Measurements from ENCODE around the gene PC.

PC gene

DNA sequence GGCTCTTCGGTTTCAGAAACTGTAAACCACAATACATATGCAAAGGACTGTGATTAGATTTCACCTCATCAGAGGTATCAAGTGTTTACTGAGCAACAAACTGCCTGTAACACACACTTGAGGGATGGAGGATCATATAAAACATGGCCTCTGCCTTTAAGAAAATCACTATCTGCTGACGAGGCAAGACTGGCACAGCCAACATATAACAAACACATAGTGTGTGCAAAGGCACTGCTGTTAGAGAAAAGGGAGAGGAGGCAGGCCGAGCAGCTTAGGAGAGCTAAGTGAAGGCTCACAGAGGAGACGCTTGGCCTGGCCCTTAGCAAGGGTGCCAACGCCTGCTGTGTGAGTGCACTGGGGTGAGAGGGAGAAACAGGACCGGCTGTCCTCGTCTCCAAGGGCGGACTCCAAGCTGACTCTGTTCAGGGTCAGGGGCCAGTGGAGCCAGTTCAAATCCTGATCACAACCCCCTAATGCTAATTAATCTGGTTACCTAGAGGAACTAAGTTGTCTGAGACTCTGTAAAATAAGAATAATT, 53.1 kb downstream of the PC start:
- H3K27me3 ChIP-seq (ENCODE audit: control insufficient read depth in 2 of 2, insufficient read depth in 2 of 2, low read length in 2 of 2): no peaks in the 10 kb centered on the region
- no peaks in the 10 kb centered on the region for H3K36me3 ChIP-seq (ENCODE audit: control insufficient read depth in 2 of 2, insufficient read depth in 2 of 2, low read length in 2 of 2)
- H3K4me3 ChIP-seq (ENCODE audit: low read length in 2 of 2): no peak overlapping the region
- no peak overlapping the region for H3K27ac ChIP-seq (ENCODE audit: low read depth in 2 of 2, low read length in 2 of 2)
- H3K4me1 ChIP-seq (ENCODE audit: control insufficient read depth in 2 of 2, insufficient read depth in 2 of 2, low read length in 2 of 2): peaks cover 0 to 7% of the 10 kb centered on the region in 2 donors
- no peak overlapping the region for H3K9ac ChIP-seq (ENCODE audit: low read depth in 1 of 2, low read length in 2 of 2)
- no peaks in the 10 kb centered on the region for H3K9me3 ChIP-seq (ENCODE audit: control insufficient read depth in 2 of 2, low read length in 2 of 2)

DNA sequence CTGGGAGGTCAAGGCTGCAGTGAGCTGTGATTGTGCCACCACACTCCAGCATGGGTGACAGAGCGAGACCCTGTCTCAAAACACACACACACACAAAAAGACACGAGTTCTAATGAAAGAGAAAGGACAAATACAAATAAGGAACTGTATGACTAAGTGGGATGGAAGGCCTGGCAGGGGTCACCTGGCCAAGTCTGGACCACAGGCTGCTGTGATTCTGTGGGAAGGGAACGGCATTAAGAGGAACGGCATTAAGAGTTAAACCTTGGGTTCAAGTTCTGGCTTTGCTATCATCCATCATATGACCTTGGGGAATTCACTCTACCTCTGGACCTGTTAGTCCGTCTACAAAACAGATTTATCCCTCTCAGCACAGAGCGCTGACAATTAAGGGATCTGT, 53.6 kb downstream of the PC start:
- H3K36me3 ChIP-seq (ENCODE audit: control insufficient read depth in 2 of 2, insufficient read depth in 2 of 2, low read length in 2 of 2): no peaks in the 10 kb centered on the region
- H3K4me3 ChIP-seq (ENCODE audit: low read length in 2 of 2): no peak overlapping the region
- H3K9me3 ChIP-seq (ENCODE audit: control insufficient read depth in 2 of 2, low read length in 2 of 2): no peaks in the 10 kb centered on the region
- H3K9ac ChIP-seq (ENCODE audit: low read depth in 1 of 2, low read length in 2 of 2): no peak overlapping the region
- H3K4me1 ChIP-seq (ENCODE audit: control insufficient read depth in 2 of 2, insufficient read depth in 2 of 2, low read length in 2 of 2): peaks cover 0 to 7% of the 10 kb centered on the region in 2 donors
- peak overlapping the region in 1 of 2 donors; percentile 60 for H3K27ac ChIP-seq (ENCODE audit: low read depth in 2 of 2, low read length in 2 of 2)
- H3K27me3 ChIP-seq (ENCODE audit: control insufficient read depth in 2 of 2, insufficient read depth in 2 of 2, low read length in 2 of 2): no peaks in the 10 kb centered on the region

DNA sequence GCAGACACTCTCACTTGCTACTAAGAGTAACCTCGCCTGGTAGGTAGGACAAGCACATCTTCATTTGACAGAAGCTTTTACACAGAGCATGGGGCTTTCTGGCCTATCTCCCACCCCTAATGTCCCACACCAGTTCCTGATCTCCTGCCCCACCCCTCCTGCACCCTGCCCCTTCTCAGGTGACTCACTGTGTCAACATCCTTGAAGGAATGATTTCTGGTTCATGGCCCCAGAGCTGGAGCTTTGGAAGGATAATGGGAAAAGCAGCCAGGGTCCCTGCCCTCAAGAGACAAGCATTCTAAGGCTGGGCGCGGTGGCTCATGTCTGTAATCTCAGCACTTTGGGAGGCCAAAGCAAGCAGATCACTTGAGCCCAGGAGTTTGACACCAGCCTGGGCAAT, 54.1 kb downstream of the PC start:
- no peaks in the 10 kb centered on the region for H3K36me3 ChIP-seq (ENCODE audit: control insufficient read depth in 2 of 2, insufficient read depth in 2 of 2, low read length in 2 of 2)
- peaks cover 0 to 7% of the 10 kb centered on the region in 2 donors for H3K4me1 ChIP-seq (ENCODE audit: control insufficient read depth in 2 of 2, insufficient read depth in 2 of 2, low read length in 2 of 2)
- H3K4me3 ChIP-seq (ENCODE audit: low read length in 2 of 2): no peak overlapping the region
- peak overlapping the region; percentile 52 to 60 for H3K27ac ChIP-seq (ENCODE audit: low read depth in 2 of 2, low read length in 2 of 2)
- H3K9ac ChIP-seq (ENCODE audit: low read depth in 1 of 2, low read length in 2 of 2): no peak overlapping the region
- no peaks in the 10 kb centered on the region for H3K9me3 ChIP-seq (ENCODE audit: control insufficient read depth in 2 of 2, low read length in 2 of 2)
- no peaks in the 10 kb centered on the region for H3K27me3 ChIP-seq (ENCODE audit: control insufficient read depth in 2 of 2, insufficient read depth in 2 of 2, low read length in 2 of 2)

DNA sequence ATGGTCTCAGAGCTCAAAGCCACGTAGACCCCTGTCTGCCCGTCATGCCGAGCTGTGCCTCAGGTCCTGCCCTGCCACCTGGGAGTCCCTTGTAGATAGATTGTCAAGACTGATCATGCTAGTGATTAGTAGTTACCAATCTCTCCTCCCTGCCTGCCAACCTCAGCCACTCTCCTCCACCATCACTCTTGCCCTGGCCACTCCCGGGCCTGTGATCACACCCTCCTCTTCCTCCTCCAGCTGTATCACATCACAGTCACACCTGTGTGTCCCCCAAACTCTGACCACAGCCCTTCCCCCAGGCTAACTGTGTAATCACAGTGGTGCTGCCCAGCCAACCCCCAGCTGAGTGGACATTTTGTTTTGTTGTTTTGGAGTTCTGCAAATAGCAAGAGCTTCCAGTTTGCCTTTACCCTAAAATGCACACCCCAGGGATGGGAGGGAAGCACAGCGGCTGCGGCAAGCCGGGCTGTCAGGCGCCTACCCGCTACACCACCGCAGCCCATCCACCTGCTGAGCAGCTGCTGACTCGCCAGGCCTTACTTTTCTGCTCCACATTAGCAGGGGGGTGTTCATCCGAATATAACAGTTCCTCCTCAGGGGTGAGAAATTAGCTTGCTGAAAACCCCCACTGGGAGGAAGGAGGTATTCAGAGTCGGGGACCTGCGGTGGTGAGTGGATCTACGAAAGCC, 55.6 kb downstream of the PC start:
- H3K36me3 ChIP-seq (ENCODE audit: control insufficient read depth in 2 of 2, insufficient read depth in 2 of 2, low read length in 2 of 2): no peaks in the 10 kb centered on the region
- no peak overlapping the region for H3K9ac ChIP-seq (ENCODE audit: low read depth in 1 of 2, low read length in 2 of 2)
- H3K9me3 ChIP-seq (ENCODE audit: control insufficient read depth in 2 of 2, low read length in 2 of 2): no peaks in the 10 kb centered on the region
- peak overlapping the region in 1 of 2 donors; percentile 34 for H3K27ac ChIP-seq (ENCODE audit: low read depth in 2 of 2, low read length in 2 of 2)
- no peaks in the 10 kb centered on the region for H3K27me3 ChIP-seq (ENCODE audit: control insufficient read depth in 2 of 2, insufficient read depth in 2 of 2, low read length in 2 of 2)
- H3K4me3 ChIP-seq (ENCODE audit: low read length in 2 of 2): no peak overlapping the region
- peaks cover 0 to 7% of the 10 kb centered on the region in 2 donors for H3K4me1 ChIP-seq (ENCODE audit: control insufficient read depth in 2 of 2, insufficient read depth in 2 of 2, low read length in 2 of 2)

DNA sequence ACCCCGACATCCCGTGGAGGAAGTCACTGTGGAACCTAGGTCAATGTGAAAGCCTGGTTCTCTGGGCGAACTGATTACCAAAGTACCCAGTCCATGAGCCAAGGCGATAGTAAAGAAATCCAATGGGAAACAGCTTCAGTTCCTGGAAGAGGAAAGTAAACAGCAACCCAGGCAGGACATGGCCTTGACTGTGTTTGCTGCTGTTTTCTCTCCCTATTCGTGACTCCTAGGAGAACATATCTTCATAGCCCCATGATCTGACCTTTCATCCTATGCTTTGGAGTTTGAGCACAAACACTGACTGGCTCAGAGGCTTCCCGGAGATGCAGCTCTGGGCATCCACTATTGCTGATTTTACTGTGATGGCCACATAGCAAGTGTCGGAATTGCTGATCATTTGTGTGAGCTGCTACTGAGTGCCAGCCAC, 56.2 kb downstream of the PC start:
- H3K4me3 ChIP-seq (ENCODE audit: low read length in 2 of 2): no peak overlapping the region
- H3K9ac ChIP-seq (ENCODE audit: low read depth in 1 of 2, low read length in 2 of 2): no peak overlapping the region

DNA sequence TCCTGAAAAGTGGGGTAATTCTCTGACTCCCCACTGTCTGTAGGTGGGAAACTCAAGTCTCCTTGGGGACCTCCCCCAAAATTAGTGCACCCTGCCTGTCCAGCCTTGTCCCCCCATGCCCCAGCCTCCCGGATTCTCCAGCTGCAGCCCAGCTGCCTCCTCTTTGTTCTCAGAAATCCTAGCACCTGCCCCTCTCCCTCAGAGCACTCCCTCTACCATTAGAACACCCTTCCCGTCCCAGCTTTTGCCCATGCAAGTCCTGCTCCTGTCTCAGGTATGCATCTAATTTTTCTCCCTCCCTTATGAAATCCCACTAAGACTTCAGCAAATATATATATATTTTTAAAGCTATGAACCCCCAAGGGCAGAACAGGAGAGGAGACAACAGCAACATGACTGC, 64.0 kb downstream of the PC start:
- Histone ChIP-seq H3K27me3 (ENCODE audit: control insufficient read depth in 2 of 2, insufficient read depth in 2 of 2, low read length in 2 of 2) (no peaks in the 10 kb centered on the region), H3K4me3 (ENCODE audit: low read length in 2 of 2) (no peak overlapping the region), H3K27ac (ENCODE audit: low read depth in 2 of 2, low read length in 2 of 2) (no peak overlapping the region), H3K9ac (ENCODE audit: low read depth in 1 of 2, low read length in 2 of 2) (no peak overlapping the region), H3K9me3 (ENCODE audit: control insufficient read depth in 2 of 2, low read length in 2 of 2) (no peaks in the 10 kb centered on the region), H3K36me3 (ENCODE audit: control insufficient read depth in 2 of 2, insufficient read depth in 2 of 2, low read length in 2 of 2) (no peaks in the 10 kb centered on the region), H3K4me1 (ENCODE audit: control insufficient read depth in 2 of 2, insufficient read depth in 2 of 2, low read length in 2 of 2) (no peaks in the 10 kb centered on the region)

More for the DNA sequence above, 56.2 kb downstream of the PC start:
- H3K4me1 ChIP-seq (ENCODE audit: control insufficient read depth in 2 of 2, insufficient read depth in 2 of 2, low read length in 2 of 2): peaks cover 0 to 7% of the 10 kb centered on the region in 2 donors
- H3K36me3 ChIP-seq (ENCODE audit: control insufficient read depth in 2 of 2, insufficient read depth in 2 of 2, low read length in 2 of 2): no peaks in the 10 kb centered on the region
- no peaks in the 10 kb centered on the region for H3K27me3 ChIP-seq (ENCODE audit: control insufficient read depth in 2 of 2, insufficient read depth in 2 of 2, low read length in 2 of 2)
- H3K9me3 ChIP-seq (ENCODE audit: control insufficient read depth in 2 of 2, low read length in 2 of 2): no peaks in the 10 kb centered on the region
- peak overlapping the region in 1 of 2 donors; percentile 34 for H3K27ac ChIP-seq (ENCODE audit: low read depth in 2 of 2, low read length in 2 of 2)

DNA sequence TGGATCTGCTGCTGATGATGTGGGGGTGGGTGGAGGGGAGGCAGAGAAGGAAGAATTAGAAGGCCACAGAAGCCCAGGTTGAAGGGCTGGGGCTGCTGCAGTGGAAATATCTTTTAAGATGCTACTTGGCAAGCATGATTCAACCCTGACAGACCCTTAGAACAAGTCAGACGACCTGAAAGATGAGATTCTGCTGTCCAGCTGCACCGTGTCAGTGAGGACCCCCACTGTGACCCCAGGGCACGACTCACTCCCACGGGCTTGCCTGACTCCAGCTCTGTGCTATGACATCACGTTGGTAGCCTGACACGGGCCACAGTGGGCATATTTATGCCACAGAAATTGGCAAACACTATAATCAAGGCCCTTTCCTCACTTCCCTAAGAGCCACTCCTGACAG, 65.3 kb downstream of the PC start:
- Histone ChIP-seq H3K27me3 (ENCODE audit: control insufficient read depth in 2 of 2, insufficient read depth in 2 of 2, low read length in 2 of 2) (no peaks in the 10 kb centered on the region), H3K9me3 (ENCODE audit: control insufficient read depth in 2 of 2, low read length in 2 of 2) (no peaks in the 10 kb centered on the region), H3K4me3 (ENCODE audit: low read length in 2 of 2) (no peak overlapping the region), H3K4me1 (ENCODE audit: control insufficient read depth in 2 of 2, insufficient read depth in 2 of 2, low read length in 2 of 2) (no peaks in the 10 kb centered on the region), H3K36me3 (ENCODE audit: control insufficient read depth in 2 of 2, insufficient read depth in 2 of 2, low read length in 2 of 2) (no peaks in the 10 kb centered on the region), H3K9ac (ENCODE audit: low read depth in 1 of 2, low read length in 2 of 2) (no peak overlapping the region), H3K27ac (ENCODE audit: low read depth in 2 of 2, low read length in 2 of 2) (no peak overlapping the region)

DNA sequence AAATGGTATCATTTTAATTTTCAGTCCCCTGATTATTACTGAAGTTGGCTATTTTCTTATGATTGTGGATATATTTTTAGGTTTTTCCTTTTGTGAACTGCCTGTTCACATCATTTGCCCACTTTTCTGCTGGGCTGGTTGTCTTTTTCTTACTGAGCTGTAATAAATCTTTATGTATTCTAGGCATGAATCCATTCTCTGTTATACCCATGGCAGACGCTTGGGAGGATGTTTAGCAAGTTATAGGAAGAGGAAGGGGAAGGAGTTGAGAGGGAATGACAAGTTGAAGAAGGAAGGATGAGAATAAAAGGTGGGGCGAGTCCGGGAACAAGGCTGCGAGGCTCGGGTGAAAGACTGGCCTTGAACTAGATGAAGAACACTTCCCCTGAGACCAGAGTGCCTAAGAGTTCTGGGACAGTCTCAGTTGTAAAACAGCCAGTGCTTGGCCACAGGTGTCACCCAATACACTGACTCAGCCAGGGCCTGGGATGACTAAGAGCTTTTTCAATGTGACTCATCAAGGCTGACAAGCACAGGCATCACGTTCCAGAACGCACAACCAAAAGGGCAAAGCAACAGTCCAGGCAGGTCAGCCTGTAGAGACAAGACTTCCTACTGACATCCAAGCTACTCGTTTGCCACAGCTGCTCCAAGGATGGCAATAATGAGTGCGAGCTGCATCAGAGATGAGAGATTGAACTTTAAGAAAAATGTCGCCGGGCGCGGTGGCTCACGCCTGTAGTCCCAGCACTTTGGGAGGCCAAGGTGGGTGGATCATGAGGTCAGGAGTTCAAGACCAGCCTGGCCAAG, 66.1 kb downstream of the PC start:
- H3K9me3 ChIP-seq (ENCODE audit: control insufficient read depth in 2 of 2, low read length in 2 of 2): no peaks in the 10 kb centered on the region
- H3K4me1 ChIP-seq (ENCODE audit: control insufficient read depth in 2 of 2, insufficient read depth in 2 of 2, low read length in 2 of 2): no peaks in the 10 kb centered on the region
- no peak overlapping the region for H3K4me3 ChIP-seq (ENCODE audit: low read length in 2 of 2)
- H3K36me3 ChIP-seq (ENCODE audit: control insufficient read depth in 2 of 2, insufficient read depth in 2 of 2, low read length in 2 of 2): no peaks in the 10 kb centered on the region
- no peak overlapping the region for H3K9ac ChIP-seq (ENCODE audit: low read depth in 1 of 2, low read length in 2 of 2)
- H3K27me3 ChIP-seq (ENCODE audit: control insufficient read depth in 2 of 2, insufficient read depth in 2 of 2, low read length in 2 of 2): no peaks in the 10 kb centered on the region
- peak overlapping the region in 1 of 2 donors; percentile 30 for H3K27ac ChIP-seq (ENCODE audit: low read depth in 2 of 2, low read length in 2 of 2)

DNA sequence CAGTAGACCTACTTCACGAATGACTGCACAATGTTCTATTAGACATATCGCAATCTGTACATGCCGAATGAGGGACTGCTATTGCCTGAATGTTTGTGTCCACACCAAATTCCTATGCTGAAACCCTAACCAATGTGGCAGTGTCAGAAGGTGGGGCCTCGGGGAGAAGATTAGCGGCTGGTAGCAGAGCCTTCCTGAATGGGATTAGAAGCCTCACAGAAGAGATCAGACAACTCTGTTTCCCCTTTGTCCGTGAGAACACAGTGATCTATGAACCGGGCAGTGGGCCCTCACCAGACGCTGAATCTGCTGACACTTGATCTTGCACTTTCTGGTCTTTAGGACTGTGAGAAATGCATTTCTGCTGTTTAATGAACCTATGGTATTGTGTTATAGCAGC, 68.2 kb downstream of the PC start:
- Histone ChIP-seq H3K9ac (ENCODE audit: low read depth in 1 of 2, low read length in 2 of 2) (no peak overlapping the region), H3K36me3 (ENCODE audit: control insufficient read depth in 2 of 2, insufficient read depth in 2 of 2, low read length in 2 of 2) (no peaks in the 10 kb centered on the region), H3K27ac (ENCODE audit: low read depth in 2 of 2, low read length in 2 of 2) (no peak overlapping the region), H3K4me1 (ENCODE audit: control insufficient read depth in 2 of 2, insufficient read depth in 2 of 2, low read length in 2 of 2) (no peaks in the 10 kb centered on the region), H3K9me3 (ENCODE audit: control insufficient read depth in 2 of 2, low read length in 2 of 2) (no peaks in the 10 kb centered on the region), H3K4me3 (ENCODE audit: low read length in 2 of 2) (no peak overlapping the region), H3K27me3 (ENCODE audit: control insufficient read depth in 2 of 2, insufficient read depth in 2 of 2, low read length in 2 of 2) (no peaks in the 10 kb centered on the region)

DNA sequence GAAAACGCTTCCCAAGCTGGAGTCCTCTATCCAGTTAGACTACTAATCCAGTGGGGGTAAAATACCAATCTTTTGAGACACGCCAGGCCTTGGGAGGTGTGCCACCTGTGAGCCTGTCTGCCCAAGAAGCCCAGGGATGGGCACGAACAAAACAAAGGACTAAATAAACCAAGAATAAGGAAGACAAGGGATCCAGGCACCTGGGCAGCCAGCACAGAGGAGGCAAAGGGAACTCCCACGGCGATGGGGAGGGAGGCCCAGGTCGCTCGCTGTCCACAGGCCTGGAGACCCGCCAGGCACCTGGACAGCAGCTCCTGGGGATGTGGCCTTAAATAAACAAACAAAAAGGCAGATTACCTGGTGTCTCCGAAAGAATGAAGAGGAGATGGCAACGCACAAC, 69.9 kb downstream of the PC start:
- H3K36me3 ChIP-seq (ENCODE audit: control insufficient read depth in 2 of 2, insufficient read depth in 2 of 2, low read length in 2 of 2): no peaks in the 10 kb centered on the region
- H3K9ac ChIP-seq (ENCODE audit: low read depth in 1 of 2, low read length in 2 of 2): no peak overlapping the region
- no peak overlapping the region for H3K4me3 ChIP-seq (ENCODE audit: low read length in 2 of 2)
- H3K9me3 ChIP-seq (ENCODE audit: control insufficient read depth in 2 of 2, low read length in 2 of 2): no peaks in the 10 kb centered on the region
- H3K27ac ChIP-seq (ENCODE audit: low read depth in 2 of 2, low read length in 2 of 2): no peak overlapping the region
- peaks cover 0 to 3% of the 10 kb centered on the region in 2 donors for H3K4me1 ChIP-seq (ENCODE audit: control insufficient read depth in 2 of 2, insufficient read depth in 2 of 2, low read length in 2 of 2)
- no peaks in the 10 kb centered on the region for H3K27me3 ChIP-seq (ENCODE audit: control insufficient read depth in 2 of 2, insufficient read depth in 2 of 2, low read length in 2 of 2)
